GM19193 (cell line): ENCODE measurements around the gene FGFRL1.

ENCODE experiments used
- POLR2A ChIP-seq: IDR thresholded peaks from 4 replicates; pipeline ENCODE4 v1.6.1; 2011; ENCODE audit not compliant: insufficient read depth, insufficient read length; ENCODE audit errors: extremely low read depth

Gene FGFRL1

GRCh38 chr4:1075809-1076699 is 64.6 kb downstream of the FGFRL1 start:
- no peak for TF ChIP-seq POLR2A
